ENCODE data around the gene SPTLC2.
"Not testable (repeated sequence)": the region's sequence is repeated elsewhere in the genome, so short reads cannot be mapped to it uniquely, and the experiment has no call there.

The SPTLC2 gene

GRCh38 chr14:77589099-77589498, 27.3 kb downstream of the SPTLC2 start:
- H3K4me3 ChIP-seq (ENCODE audit: low read depth, low read length) = no peak overlapping the region
- no peak for TF ChIP-seq CTCF (IDR thresholded peaks at IDR 0.05; ENCODE audit: low read depth, low read length, missing control alignments)
- no peak for DNase-seq (ENCODE audit: low read depth)

DNA sequence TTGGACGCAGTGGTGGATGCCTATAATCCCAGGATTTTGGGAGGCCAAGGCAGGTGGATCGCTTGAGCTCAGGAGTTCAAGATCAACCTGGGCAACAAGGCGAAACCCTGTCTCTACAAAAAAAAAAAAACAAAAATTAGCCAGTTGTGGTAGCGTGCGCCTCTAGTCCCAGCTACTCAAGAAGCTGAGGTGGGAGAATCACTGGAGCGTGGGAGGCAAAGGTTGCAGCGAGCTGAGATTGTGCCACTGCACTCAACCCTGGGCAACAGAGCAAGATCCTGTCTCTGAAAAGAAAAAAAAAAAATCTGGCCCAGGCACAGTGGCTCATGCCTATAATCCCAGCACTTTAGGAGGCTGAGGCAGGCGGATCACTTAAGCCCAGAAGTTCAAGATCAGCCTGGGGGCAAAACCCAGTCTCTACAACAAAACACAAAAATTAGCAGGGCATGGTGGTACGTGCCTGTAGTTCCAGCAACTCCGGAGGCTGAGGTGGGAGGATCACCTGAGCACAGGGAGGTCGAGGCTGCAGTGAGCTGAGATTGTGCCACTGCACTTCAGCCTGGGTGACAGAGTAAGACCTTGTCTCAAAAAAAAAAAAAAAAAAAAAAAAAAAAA, 27.9 kb downstream of the SPTLC2 start:
- DNase-seq (ENCODE audit: low read depth) = peak; percentile 51

GRCh38 chr14:77585385-77585784, 31.1 kb downstream of the SPTLC2 start:
- no peak for TF ChIP-seq CTCF (IDR thresholded peaks at IDR 0.05; ENCODE audit: low read depth, low read length, missing control alignments)
- DNase-seq (ENCODE audit: low read depth) = no peak
- H3K4me3 ChIP-seq (ENCODE audit: low read depth, low read length) = no peak overlapping the region

More for the DNA sequence above, 27.9 kb downstream of the SPTLC2 start:
- not testable (repeated sequence) for H3K4me3 ChIP-seq (ENCODE audit: low read depth, low read length)

GRCh38 chr14:77584809-77585208, 31.6 kb downstream of the SPTLC2 start:
- no peak for DNase-seq (ENCODE audit: low read depth)
- no peak for TF ChIP-seq CTCF (IDR thresholded peaks at IDR 0.05; ENCODE audit: low read depth, low read length, missing control alignments)
- H3K4me3 ChIP-seq (ENCODE audit: low read depth, low read length) = no peak overlapping the region

GRCh38 chr14:77583657-77584056, 32.8 kb downstream of the SPTLC2 start:
- no peak for TF ChIP-seq CTCF (IDR thresholded peaks at IDR 0.05; ENCODE audit: low read depth, low read length, missing control alignments)
- H3K4me3 ChIP-seq (ENCODE audit: low read depth, low read length) = no peak overlapping the region
- DNase-seq (ENCODE audit: low read depth) = no peak

GRCh38 chr14:77582511-77582910, 33.9 kb downstream of the SPTLC2 start:
- TF ChIP-seq CTCF (IDR thresholded peaks at IDR 0.05; ENCODE audit: low read depth, low read length, missing control alignments) = no peak
- DNase-seq (ENCODE audit: low read depth) = no peak
- no peak overlapping the region for H3K4me3 ChIP-seq (ENCODE audit: low read depth, low read length)

GRCh38 chr14:77580964-77581505, 35.4 kb downstream of the SPTLC2 start:
- H3K4me3 ChIP-seq (ENCODE audit: low read depth, low read length) = no peak overlapping the region
- TF ChIP-seq CTCF (IDR thresholded peaks at IDR 0.05; ENCODE audit: low read depth, low read length, missing control alignments) = no peak
- DNase-seq (ENCODE audit: low read depth) = peak; percentile 57
